HCT116 (cell line): ENCODE measurements around the gene POLDIP2. TPM values are rescaled to one million over a fixed set of nuclear protein-coding genes. Genes with fewer than 3 reads are reported as not detected.

ENCODE experiments used
- ATAC-seq: fragments of 200-7000 bp; cut with Tn5 transposase; 2 replicates; pipeline ENCODE4 v1.9.1; 2020; ENCODE audit warnings: mild to moderate bottlenecking, moderate library complexity
- BruUV-seq: library from RNA; stranded (reverse); fragments of 400-500 nt; replicated peaks from 2 replicates; lab custom pipeline; 2021; lab: Mats Ljungman, UMichigan
- CTCF ChIA-PET: fragments of 300-600 bp; sonication (Branson Sonifier 250); formaldehyde crosslinking; loops from one replicate; lab custom pipeline; 2021; ENCODE audit warnings: antibody characterized with exemption; lab: Charles Lee
- POLR2A ChIA-PET: fragments of 300-600, 350-600 bp; sonication (Branson Sonifier 250); formaldehyde crosslinking; loops from one replicate; lab custom pipeline; 2021; ENCODE audit warnings: antibody characterized with exemption; lab: Charles Lee
- RAD21 ChIA-PET, 2 experiments: fragments of 300-600 bp; sonication (Branson Sonifier 250); formaldehyde crosslinking; loops; one replicate each; lab custom pipeline; 2023; ENCODE audit warnings: low total read pairs in 2 of 2; ENCODE audit not compliant: uncharacterized antibody in 2 of 2, unreplicated experiment in 2 of 2, low non-redundant PET in 1 of 2; lab: Charles Lee
- DNase-seq: peaks from one replicate; pipeline ENCODE4 v3.0.0-alpha.2; 2010; ENCODE audit warnings: low read depth, low spot score
- H2AFZ ChIP-seq: fragments of 200-600 bp; shearing (Covaris generic), sonication (generic); 2 replicates; pipeline ENCODE4 v1.6.1; 2017; ENCODE audit warnings: low read depth, mixed run types, mixed read lengths, antibody characterized with exemption, low read length; ENCODE audit not compliant: poor library complexity, severe bottlenecking
- H3K27ac ChIP-seq: 2 replicates; pipeline ENCODE4 v1.5.1; 2012; ENCODE audit warnings: low read depth, low read length
- H3K27me3 ChIP-seq: fragments of 200-600 bp; sonication (generic); 2 replicates; pipeline ENCODE4 v1.6.1; 2016; ENCODE audit warnings: mixed run types, low read length, mixed read lengths; ENCODE audit not compliant: insufficient read depth
- H3K36me3 ChIP-seq, 2 experiments: fragments of 200-500 bp in 1 of 2; fragments of 200-600 bp in 1 of 2; sonication (Bioruptor generic) in 1 of 2; sonication (generic) in 1 of 2; 2 replicates each; pipeline versions ENCODE4 v1.5.1 to v1.6.1; 2014 to 2016; ENCODE audit warnings: low read length in 2 of 2, inconsistent platforms in 1 of 2, mixed read lengths in 1 of 2, mixed run types in 1 of 2; ENCODE audit not compliant: insufficient read depth in 2 of 2, control insufficient read depth in 1 of 2
- H3K4me1 ChIP-seq, 2 experiments: fragments of 200-600 bp in 1 of 2; sonication (generic) in 1 of 2; 2 replicates each; pipeline versions ENCODE4 v1.5.1 to v1.6.1; 2012 to 2017; ENCODE audit warnings: low read length in 2 of 2, inconsistent platforms in 1 of 2, mild to moderate bottlenecking in 1 of 2, mixed read lengths in 1 of 2, mixed run types in 1 of 2, moderate library complexity in 1 of 2; ENCODE audit not compliant: insufficient read depth in 2 of 2, control insufficient read depth in 1 of 2
- H3K4me2 ChIP-seq: fragments of 200-600 bp; sonication (generic); 2 replicates; pipeline ENCODE4 v1.6.1; 2017; ENCODE audit warnings: mixed run types, low read length, mixed read lengths
- H3K4me3 ChIP-seq, 2 experiments: fragments of 200-600 bp in 1 of 2; sonication (generic) in 1 of 2; replicated peaks in 1 of 2; 2 replicates each; pipeline ENCODE4 v1.5.1; 2011 to 2016; ENCODE audit warnings: low read length in 2 of 2, control low read depth in 1 of 2, low read depth in 1 of 2, mild to moderate bottlenecking in 1 of 2, mixed read lengths in 1 of 2, mixed run types in 1 of 2
- H3K79me2 ChIP-seq: fragments of 200-600 bp; sonication (generic); 2 replicates; pipeline ENCODE4 v1.6.1; 2017; ENCODE audit warnings: mild to moderate bottlenecking, mixed run types, low read length, moderate library complexity, mixed read lengths; ENCODE audit not compliant: insufficient read depth
- H3K9ac ChIP-seq: fragments of 200-600 bp; sonication (generic); 2 replicates; pipeline ENCODE4 v1.6.1; 2016; ENCODE audit warnings: low read length, mixed read lengths
- H3K9me2 ChIP-seq: fragments of 200-600 bp; sonication (generic), shearing (Covaris generic); 2 replicates; pipeline ENCODE4 v1.6.1; 2017; ENCODE audit warnings: mixed run types, mild to moderate bottlenecking, moderate library complexity; ENCODE audit not compliant: insufficient read depth
- H3K9me3 ChIP-seq, 2 experiments: fragments of 200-500 bp in 1 of 2; fragments of 200-600 bp in 1 of 2; sonication (Bioruptor generic) in 1 of 2; sonication (generic) in 1 of 2; 2 replicates each; pipeline ENCODE4 v1.6.1; 2014 to 2017; ENCODE audit warnings: low read length in 2 of 2, mixed read lengths in 2 of 2, inconsistent platforms in 1 of 2, low read depth in 1 of 2, mild to moderate bottlenecking in 1 of 2, mixed run types in 1 of 2, moderate library complexity in 1 of 2; ENCODE audit not compliant: control insufficient read depth in 1 of 2, insufficient read depth in 1 of 2
- H4K20me1 ChIP-seq: fragments of 200-600 bp; sonication (generic), shearing (Covaris generic); 2 replicates; pipeline ENCODE4 v1.6.1; 2017; ENCODE audit warnings: mixed run types, mild to moderate bottlenecking, moderate library complexity; ENCODE audit not compliant: insufficient read depth
- CBX3 ChIP-seq: IDR thresholded peaks from 2 replicates; pipeline ENCODE4 v1.6.1; 2012; ENCODE audit warnings: low read depth
- ELF1 ChIP-seq: IDR thresholded peaks from 2 replicates; pipeline ENCODE4 v1.6.1; 2012; ENCODE audit warnings: low read depth, borderline replicate concordance
- FOSL1 ChIP-seq: IDR thresholded peaks from 2 replicates; pipeline ENCODE4 v1.6.1; 2012; ENCODE audit warnings: low read depth
- JUND ChIP-seq: IDR thresholded peaks from 2 replicates; pipeline ENCODE4 v1.6.1; 2012
- MAX ChIP-seq: IDR thresholded peaks from 2 replicates; pipeline ENCODE4 v1.6.1; 2012
- POLR2A ChIP-seq: IDR thresholded peaks from 2 replicates; pipeline ENCODE4 v1.7.0; 2011; ENCODE audit warnings: borderline replicate concordance; ENCODE audit not compliant: insufficient read depth, insufficient read length; ENCODE audit errors: extremely low read depth
- POLR2AphosphoS5 ChIP-seq: IDR thresholded peaks from 2 replicates; pipeline ENCODE4 v1.6.1; 2011; ENCODE audit warnings: mild to moderate bottlenecking, low read depth, low read length, moderate library complexity
- REST ChIP-seq: IDR thresholded peaks from 2 replicates; pipeline ENCODE4 v1.6.1; 2012; ENCODE audit warnings: low read depth
- SIN3A ChIP-seq: IDR thresholded peaks from 2 replicates; pipeline ENCODE4 v1.6.1; 2012; ENCODE audit warnings: low read depth
- SP1 ChIP-seq: IDR thresholded peaks from 2 replicates; pipeline ENCODE4 v1.6.1; 2012; ENCODE audit warnings: low read depth
- TCF7L2 ChIP-seq: IDR thresholded peaks from 2 replicates; pipeline ENCODE4 v1.7.0; 2011; ENCODE audit warnings: borderline replicate concordance, inconsistent platforms; ENCODE audit not compliant: insufficient read depth, insufficient read length; ENCODE audit errors: extremely low read depth
- intact Hi-C: fragments of 100-400 bp; cut with micrococcal nuclease; formaldehyde crosslinking; loops from 2 replicates; pipeline ENCODE4 v1.10.0; 2022
- total RNA-seq: library from RNA; stranded (reverse); gene quantifications from one replicate; pipeline ENCODE4 v1.2.1, GENCODE V29; 2021; ENCODE audit not compliant: unreplicated experiment

POLDIP2 gene
- total RNA-seq, 1 experiment from 2014 or later = 78.0 TPM

GRCh38 chr17:28357901-28358197 is 522 bp upstream of the POLDIP2 start:
- Histone ChIP-seq H3K9me3 (no peaks in the 10 kb centered on the region), H3K9me2 (no peaks in the 10 kb centered on the region), H3K4me2 (peak overlapping the region; percentile 74), H3K9ac (peak overlapping the region; percentile 99), H3K36me3 (peaks cover 27 to 37% of the 10 kb centered on the region in 2 experiments), H3K27ac (peak overlapping the region; percentile 83), H3K4me3 (peak overlapping the region; percentile 72 to 93), H4K20me1 (no peaks in the 10 kb centered on the region), H3K27me3 (no peaks in the 10 kb centered on the region), H3K4me1 (peaks cover 16 to 18% of the 10 kb centered on the region in 2 experiments; a peak in 3 of 4 replicates), H3K79me2 (peaks cover 46% of the 10 kb centered on the region), H2AFZ (no peak overlapping the region)
- intact Hi-C loops = no loop called here
- RAD21 ChIA-PET = interaction anchor here (0.6 to 2.4 kb wide), 3 partner anchors 22 to 67 kb away, joined by 3 to 9 read pairs (median 6); partner anchors contain the start of genes IFT20 (in 2 of the 2) and TNFAIP1 (in 2 of the 2)
- TSS peak; percentile 74 for BruUV-seq
- ATAC-seq (no peak), DNase-seq (no peak)
- POLR2A ChIA-PET = interaction anchor here (0.6 to 4.4 kb wide), 6 partner anchors 9 to 59 kb away, joined by 3 to 26 read pairs (median 4); partner anchors contain the start of genes IFT20, TNFAIP1 and VTN
- CTCF ChIA-PET = interaction anchor here (1.1 to 1.6 kb wide), 2 partner anchors 23 to 59 kb away, joined by 5 to 6 read pairs; partner anchors contain the start of genes IFT20 and TNFAIP1
- TF ChIP-seq POLR2A (peak; percentile 6), SP1 (no peak)

GRCh38 chr17:28350271-28350670 is 7.1 kb downstream of the POLDIP2 start:
- BruUV-seq = no TSS peak
- ATAC-seq = no peak

More at GRCh38 chr17:28350271-28350670, 7.1 kb downstream of the POLDIP2 start:
- Histone ChIP-seq H3K9me3 (no peaks in the 10 kb centered on the region), H3K4me2 (no peak overlapping the region), H3K4me3 (no peak overlapping the region), H3K36me3 (peaks cover 45 to 66% of the 10 kb centered on the region in 2 experiments), H3K9me2 (no peaks in the 10 kb centered on the region), H3K4me1 (peaks cover 0 to 9% of the 10 kb centered on the region in 2 experiments; a peak in 2 of 4 replicates), H3K27ac (no peak overlapping the region), H3K27me3 (no peaks in the 10 kb centered on the region), H2AFZ (no peak overlapping the region), H4K20me1 (no peaks in the 10 kb centered on the region), H3K9ac (no peak overlapping the region), H3K79me2 (peaks cover 10% of the 10 kb centered on the region; the same call in 1 of the 2 replicates)
- ChIA-PET CTCF (no interaction called here), RAD21 (no interaction called here), POLR2A (no interaction called here)
- intact Hi-C loops = no loop called here
- no peak for DNase-seq
- TF ChIP-seq TCF7L2 (no peak), ELF1 (no peak), REST (no peak), MAX (no peak), POLR2AphosphoS5 (no peak), CBX3 (no peak), JUND (no peak), SIN3A (no peak), FOSL1 (no peak)
